ENCODE results near the gene HS6ST1.

GRCh38 chr2:128365217-128365905 lies 46.7 kb upstream of the HS6ST1 start:
- TF ChIP-seq CTCF (IDR thresholded peaks at IDR 0.05), result no peak
- TF ChIP-seq POLR2A (IDR thresholded peaks at IDR 0.05), result no peak
- TF ChIP-seq POLR2AphosphoS5 (IDR thresholded peaks at IDR 0.05), result no peak
